KBM-7 (cell line): ENCODE measurements around the gene ATP6V1F.

Experiments used
- DNase-seq: peaks from one replicate; pipeline ENCODE4 v3.0.0-alpha.2; 2015
- in situ Hi-C: fragments of 300-500 bp; cut with MboI; formaldehyde crosslinking; loops from 2 replicates; pipeline ENCODE4 v1.14.3; 2020; ENCODE audit warnings: low sequenced_read_pairs, low pct_unique_long_range_greater_than_20kb, mixed read lengths

The ATP6V1F gene

DNA sequence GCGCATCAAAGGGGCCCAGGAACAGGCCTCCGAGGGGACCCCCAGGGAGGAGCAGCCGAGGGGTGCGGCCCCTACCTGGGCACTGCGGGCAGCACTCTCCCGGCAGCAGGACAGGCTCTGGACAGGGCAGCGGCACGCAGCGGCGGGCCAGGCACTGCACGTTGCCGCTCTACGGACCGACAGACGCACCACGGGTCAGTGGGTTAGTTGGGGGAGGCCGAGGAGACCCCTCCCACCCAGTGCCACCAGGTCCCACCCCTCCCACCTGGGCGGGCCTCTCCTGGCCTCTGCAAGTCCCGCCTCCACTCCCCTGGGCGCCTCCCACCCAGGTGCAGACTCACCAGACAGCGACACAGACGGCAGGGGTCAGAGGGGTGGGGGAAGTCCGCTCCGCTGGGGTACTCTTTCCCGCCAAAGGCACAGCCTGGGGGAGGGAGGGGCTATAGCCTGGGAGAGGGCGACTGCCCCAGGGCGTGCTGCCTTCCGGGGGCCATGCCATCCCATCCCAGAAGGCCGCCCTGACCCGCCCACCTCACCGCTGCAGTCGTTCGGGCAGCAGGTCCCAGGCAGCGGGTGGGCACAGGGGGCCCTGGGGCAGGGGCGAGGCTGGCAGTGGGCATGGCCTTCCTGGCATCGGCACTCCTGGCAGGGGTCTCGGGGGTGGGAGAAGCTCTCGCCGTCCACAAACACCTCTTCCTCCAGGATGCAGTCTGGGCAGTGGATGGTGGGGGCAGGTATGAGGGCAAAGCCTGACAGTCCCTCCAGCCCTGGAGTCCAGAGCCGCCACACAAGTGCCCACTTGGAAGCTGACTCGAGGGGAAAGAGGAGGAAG, 28.7 kb downstream of the ATP6V1F start:
- DNase-seq, result no peak
- in situ Hi-C loops, result no loop called here

DNA sequence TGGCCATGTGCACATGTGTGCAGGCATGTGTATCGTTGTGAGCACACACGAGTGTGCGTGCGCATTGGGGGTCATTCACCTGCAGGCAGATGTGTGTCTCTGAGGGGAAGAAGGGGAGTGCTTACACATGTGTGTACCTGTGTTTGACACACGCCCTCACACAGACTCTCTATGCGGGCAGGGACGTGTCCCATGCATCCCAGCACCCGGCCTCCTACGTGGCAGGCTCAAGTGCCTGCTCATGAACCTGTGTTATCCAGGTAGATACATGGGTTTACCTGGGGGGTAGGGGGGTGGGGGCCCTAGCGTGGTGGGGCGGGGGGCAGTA, 29.2 kb downstream of the ATP6V1F start:
- in situ Hi-C loops, result no loop called here
- no peak for DNase-seq

DNA sequence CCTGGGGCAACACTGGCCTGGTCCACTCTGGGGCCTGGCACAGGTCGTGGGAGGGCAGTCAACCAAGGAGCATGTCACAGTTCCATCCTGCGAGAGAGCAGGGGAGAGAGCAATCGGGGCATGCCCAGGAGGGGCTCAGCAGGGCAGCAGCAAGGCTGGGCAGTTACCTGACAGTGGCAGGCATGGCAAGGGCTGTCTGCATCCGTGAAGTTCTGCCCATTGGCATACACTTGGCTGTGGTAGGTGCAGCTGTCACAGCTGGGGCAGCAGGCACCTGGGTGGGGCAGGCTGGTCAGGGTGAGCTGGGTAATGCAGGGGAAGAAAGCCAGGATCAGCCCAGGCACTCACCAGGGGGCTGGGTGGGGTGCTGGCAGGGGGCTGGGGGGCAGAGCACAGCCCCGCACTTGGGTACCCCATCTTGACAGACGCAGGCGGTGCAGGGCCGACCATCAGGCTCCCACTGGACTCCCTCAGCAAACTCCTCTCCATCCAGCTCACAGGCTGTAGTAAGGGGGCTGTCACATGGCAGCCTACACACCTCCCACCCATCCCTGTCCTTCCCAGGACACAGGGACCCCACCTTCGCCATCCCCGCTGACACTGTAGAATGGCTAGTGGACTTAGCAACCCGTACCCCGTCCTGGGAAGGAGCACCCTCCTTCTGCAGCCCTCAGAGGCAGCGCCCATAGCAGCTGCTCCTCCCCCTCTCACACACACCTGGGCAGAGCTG, 30.0 kb downstream of the ATP6V1F start:
- in situ Hi-C loops, result no loop called here
- DNase-seq, result no peak

DNA sequence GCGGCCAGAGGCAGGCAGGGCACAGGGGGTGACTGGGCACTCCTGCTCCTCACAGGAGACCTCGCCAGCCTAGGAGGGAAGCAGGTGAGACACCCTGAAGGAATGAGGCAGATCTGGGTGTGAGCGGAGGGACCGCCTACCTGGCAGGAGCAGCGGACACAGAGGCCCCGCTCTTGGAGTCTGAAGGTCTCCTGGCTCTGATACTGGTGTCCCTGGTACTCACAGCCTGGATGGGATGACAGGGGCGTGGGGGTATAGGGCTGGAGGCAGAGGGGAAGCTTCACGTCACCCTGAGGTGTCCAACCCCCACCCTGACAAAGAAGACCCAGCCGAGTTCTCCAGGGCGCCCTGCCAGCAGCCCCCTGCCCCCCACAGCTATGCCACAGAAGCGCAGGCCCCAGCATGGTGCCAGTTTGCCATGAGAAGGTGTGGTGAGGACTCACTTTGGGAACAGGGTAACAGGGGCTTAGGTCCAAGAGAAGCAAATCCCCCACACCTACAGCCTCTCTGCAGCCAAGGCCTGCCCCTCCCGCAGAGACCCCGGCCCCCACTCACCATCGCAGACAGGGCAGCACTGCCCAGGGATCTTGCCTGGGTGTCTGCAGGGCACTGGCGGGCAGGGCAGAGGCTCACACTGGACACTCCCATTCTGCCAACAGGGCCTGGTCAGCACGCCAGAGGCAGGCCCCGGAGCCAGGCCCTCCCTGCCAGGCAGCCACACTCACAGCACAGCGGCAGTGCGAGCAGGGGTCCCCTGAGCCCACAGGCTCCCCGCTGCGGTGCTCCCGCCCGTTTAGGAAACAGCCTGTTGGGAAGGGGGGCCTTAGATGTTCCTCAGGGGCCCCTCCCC, 30.8 kb downstream of the ATP6V1F start:
- no peak for DNase-seq
- in situ Hi-C loops, result no loop called here

DNA sequence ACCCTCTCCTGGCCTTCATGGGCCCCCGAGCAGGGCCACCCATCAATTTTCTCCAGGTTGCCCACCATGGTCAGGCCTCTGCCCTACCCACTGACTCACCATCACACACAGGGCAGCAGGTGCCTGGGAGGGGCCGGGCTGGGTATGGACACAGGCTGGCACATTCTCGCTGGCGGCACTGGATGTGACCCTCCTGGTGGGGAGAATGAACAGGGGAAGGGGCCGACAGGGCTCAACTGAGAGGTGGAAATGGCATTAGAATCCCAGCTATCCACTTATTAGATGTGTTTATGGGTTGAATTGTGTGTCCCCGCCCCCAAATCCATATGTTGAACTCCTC, 31.4 kb downstream of the ATP6V1F start:
- in situ Hi-C loops, result no loop called here
- no peak for DNase-seq

DNA sequence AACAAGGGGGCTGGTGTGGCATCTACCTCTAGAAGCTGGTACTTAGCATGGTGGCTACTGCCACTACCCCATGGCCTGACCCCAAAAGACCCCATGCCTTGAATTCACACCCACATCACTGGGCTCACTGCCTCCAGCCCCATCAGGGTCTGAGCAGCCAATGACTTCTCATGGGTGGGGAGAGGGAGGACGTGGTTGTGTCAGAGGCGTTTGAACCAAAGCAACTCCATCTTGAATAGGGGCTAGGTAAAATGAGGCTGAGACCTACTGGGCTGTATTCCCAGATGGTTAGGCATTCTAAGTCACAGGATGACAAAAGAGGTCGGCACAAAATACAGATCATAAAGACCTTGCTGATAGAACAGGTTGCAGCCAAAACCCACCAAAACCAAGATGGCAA, 32.7 kb downstream of the ATP6V1F start:
- in situ Hi-C loops, result no loop called here
- DNase-seq, result no peak

DNA sequence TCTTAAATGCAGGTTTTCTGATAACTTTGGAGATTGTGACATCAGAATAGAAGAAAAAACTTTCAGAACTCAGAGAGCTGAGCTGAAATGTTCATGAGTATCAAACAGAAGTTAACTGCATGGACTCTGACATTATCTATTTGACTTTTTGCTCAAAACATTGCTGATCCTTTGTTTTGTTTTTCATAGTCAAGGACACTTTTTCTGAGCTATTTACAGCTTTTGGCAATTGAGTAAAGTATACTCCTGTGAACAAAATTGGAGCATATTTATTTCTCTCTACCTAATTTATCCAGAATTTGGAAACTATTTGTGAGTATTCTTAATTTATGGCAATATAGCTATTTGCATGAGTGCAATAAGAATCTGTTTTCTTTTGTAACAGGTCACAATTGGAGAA, 36.7 kb downstream of the ATP6V1F start:
- DNase-seq, result no peak
- in situ Hi-C loops, result no loop called here

DNA sequence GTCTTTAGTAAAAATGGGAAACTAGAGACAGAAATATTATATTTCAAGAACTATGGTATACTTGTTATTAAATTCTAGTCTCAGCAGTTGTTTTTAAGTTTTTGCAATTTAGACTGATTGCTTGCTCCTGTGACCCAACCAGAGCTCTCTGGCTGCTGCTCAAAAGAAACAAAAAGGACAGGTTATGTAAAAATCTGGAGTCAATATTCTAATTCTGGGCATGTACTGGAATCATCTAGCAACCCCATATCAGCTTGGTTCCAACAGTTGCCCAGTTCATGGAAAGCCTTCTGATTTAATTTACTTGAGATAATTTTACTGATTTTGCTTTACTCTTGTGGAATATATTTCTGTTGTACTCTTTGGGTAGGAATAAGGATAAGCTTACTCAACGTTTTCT, 37.6 kb downstream of the ATP6V1F start:
- in situ Hi-C loops, result no loop called here
- no peak for DNase-seq

DNA sequence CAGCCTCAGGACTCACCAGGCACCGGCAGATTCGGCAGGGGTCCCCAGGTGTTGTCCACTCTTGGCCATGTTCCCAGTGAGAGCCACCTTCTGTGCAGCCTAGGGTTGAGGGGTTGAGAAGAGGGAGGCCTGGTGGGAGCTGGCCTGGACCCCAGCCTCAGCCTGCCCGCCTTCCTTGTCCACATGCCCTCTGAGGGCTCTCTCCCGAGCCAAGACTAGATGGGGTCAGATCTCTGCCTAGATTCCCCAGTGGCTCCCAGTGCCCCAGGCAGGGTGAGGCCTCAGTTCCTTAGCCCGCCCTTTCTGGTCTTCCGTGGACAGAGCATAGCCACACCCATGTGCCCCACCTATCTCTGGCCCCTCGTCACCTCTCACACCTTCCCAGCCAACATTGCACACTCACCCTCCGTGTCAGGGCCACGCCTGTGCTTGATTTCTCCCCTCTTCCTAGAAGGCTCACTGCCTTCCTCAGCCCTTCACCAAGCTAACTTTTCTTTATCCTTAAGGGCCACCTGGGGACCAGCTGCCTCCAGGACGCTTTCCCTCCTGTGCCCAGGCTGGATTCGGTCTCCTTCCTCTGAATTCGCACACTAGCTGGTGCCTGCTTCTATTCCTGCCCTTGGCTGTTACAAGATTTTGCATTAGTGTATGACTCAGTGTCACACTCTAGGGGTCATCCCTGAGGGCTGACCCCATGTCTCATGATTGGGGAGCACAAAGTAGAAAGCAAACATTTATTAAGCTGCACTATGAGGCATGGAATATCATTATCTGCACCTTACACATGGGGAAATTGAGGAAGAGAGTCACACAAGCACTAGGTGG, 40.3 kb downstream of the ATP6V1F start:
- no peak for DNase-seq
- in situ Hi-C loops, result no loop called here

DNA sequence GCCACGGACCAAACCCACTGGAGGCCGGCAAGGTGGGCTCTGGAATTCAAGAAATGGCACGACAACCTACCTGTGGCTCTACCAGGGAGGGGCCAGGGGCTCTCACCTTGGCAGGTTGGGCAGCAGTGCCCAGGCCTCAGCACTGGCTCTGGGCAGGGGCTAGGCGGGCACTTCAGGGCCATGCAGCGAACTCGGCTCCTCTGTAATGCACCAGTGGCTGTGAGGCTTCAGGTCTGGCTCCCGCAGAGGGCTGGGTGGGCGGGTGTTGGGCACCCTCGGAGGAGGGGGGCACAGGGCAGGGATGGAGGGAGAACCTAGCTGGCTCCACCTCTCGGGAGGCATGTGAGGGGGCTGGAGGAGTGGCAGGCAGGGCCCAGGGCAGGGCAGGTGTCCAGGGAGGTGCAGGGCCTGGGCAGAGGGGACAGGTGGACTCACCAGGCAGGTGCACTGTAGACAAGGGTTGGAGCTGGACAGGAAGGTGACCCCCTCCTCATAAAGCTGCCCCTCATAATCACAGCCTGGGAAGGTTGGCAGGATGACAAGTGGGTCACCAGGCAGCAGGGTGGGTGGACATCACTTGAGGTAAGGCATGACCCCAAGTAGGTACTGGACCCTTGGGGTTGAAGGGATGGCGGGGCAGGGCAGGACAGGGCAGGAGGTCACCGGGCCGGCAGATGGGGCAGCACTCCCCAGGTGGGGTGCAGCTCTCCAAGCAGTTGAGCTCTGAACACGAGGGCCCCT, 41.1 kb downstream of the ATP6V1F start:
- in situ Hi-C loops, result no loop called here
- DNase-seq, result no peak

DNA sequence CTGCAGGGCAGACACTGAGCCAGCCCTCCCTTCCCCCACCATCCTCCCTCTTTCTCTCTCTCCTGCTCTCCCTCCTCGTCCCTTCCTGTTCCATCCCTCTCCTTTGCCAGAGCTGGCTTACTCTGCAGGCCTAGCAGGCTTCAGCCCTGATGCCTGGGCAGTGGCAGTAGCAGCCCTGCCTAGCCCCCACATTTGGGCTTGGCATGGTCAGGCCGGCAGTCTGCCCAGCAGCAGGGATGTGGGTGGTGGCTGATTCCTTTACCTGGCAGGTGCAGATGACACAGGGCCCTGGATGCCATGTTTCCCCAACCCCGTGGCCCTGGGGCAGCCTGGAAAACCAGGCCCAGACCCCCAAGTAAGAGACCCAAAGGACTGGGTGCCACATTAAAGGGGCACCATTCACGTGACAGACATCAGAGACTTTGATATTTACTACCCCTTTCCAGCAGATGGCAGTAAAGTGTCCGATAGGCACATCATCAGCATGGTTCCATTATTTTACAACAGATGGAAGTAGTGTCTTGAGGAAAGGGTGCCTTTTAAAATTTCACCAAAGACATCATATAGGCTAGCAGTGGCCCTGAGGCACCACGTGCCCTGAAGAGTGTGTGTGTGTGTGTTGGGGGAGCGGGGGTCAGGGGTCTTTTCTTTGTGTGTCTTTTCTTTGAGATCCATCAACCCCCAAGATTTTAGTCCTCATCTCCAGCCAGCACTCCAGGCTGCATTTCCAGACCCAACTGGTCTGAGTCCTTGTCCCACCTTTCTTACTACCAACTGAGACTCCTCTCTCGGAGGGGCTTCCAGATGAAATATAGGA, 41.9 kb downstream of the ATP6V1F start:
- in situ Hi-C loops, result no loop called here

DNA sequence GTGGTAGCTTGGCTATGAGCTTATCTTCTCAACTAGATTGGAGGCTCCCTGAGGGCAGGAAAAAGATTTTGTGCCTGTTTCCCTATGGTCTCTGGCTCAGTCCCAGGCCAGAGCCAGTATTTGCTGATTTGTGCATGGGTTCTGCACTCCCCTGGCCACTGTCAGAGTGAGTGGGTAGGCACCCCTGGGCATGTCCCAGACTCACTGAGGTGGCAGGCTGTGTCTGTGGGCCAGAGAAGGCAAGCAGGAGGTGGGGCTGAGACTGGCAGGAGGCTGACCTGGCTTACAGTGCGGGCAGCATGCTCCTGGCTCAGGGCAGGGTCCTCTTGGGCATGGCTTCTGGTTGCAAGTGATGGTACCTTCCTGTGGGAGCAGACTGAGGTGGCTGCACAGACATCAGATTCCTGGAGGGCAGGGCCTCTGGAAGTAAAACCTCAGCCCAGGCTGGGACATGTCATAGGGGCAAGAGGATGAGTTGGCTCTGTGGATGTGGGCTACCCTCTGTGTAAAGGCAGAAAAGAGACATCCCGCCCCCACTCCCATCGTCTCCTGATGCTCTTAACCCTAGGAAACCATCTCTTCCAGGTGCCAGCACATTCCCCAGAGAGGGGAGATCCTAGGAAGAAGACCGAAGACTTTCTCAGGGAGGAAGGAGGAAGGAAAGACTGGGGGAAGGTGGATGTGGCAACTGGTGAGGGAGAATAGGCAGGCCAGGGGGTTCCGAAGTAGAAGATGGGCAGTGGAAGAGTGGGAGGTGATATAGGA, 43.5 kb downstream of the ATP6V1F start:
- no peak for DNase-seq
- in situ Hi-C loops, result no loop called here

More for the DNA sequence above, 41.9 kb downstream of the ATP6V1F start:
- peak; percentile 70 for DNase-seq

DNA sequence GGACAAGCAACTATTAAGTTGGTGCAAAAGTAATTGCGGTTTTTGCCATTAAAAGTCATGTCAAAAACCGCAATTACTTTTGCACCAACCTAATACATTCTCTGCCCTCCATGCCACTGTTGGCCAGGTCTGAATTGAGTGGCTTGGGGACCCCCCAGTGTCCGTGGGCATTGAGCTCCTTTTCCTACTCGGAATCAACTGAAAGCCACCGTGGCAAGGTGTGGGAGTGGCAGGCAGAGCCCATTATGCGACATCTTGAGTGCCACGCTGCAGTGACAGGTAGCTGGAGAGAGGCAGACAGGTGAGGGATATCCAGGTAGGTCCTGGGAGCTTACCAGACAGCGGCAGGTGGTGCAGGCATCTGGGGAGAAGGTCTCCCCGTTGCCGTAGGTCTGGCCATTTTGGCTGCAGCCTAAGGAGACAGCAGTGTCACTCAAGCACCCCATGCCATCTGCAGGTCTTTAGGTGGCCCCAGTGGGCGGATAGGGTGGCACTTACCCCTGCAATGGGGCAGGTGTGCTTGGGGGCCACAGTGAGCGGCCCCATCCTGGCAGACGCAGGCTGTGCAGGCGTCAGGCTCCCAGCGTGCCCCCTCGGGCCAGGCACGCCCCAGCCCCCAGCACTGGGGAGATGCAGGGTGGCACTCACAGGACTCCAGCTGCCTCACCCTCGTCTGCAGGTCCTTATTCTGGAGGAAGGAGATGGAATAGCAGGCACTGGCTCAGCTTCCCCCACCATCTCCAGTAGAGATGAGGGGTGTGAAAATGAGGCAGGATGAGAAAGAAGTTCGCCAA, 44.3 kb downstream of the ATP6V1F start:
- in situ Hi-C loops, result no loop called here
- DNase-seq, result no peak

DNA sequence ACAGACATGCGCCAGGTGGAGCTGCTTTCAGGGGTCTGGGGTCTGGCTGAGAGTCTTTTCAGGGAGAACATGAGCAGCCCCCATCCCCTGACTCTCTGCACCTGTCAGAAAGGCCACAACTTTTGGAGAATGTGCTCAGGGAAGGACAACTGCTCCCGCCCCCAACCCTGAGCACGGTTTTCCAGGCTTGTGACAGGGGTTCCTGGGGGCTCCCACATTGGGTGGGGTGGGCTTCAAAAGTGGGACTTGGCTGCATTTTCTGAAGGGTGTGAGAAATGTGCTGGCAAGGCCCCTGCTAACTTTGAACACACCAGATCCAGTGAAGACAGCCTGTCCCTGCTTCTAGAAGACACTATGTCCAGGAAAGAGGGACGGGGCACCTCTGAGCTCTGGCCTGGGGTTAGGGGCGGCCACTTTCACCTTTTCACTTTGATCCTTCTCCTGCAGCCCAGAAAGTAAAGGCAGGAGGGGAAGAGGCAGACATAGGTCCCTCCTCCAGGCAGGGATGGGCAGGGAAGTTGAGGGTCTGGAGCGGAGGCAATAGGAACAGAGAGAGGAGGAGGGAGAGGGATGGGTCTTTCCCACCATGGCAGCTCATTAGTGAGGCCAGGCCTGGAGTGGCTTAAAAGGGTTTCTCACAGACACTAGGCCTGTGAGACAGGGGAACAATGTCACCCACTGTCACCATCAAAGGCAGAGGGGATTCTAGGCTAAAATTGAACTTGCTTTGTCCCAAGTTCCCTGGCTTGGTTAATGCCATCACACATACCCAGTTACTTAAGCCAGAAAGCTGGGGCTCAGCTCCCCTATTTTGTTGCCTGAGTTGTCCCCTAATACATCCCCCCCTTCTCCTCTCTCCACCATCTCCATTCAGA, 46.3 kb downstream of the ATP6V1F start:
- DNase-seq, result no peak
- in situ Hi-C loops, result no loop called here
